Gastroesophageal sphincter (tissue), 4 donors: Measurements from ENCODE around the gene ANK2. TPM values are rescaled to one million over a fixed set of nuclear protein-coding genes. Genes with fewer than 3 reads are reported as not detected.

Experiments used
- ATAC-seq: fragments of 150-250 bp; one replicate; pipeline ENCODE4 v1.9.1; 2016; ENCODE audit warnings: mild to moderate bottlenecking, moderate library complexity
- H3K27ac ChIP-seq, 4 donors: fragments of 200-600 bp; sonication (generic) in 3 of 4; 1 replicate in 3 of 4; 2 replicates in 1 of 4; pipeline ENCODE4 v1.5.1; 2016 to 2019
- H3K27me3 ChIP-seq: fragments of 200-600 bp; sonication (generic); one replicate; pipeline ENCODE4 v1.5.1; 2019
- H3K36me3 ChIP-seq, 2 donors: fragments of 200-600 bp; sonication (generic); one replicate each; pipeline ENCODE4 v1.5.1; 2019; ENCODE audit warnings: control low read depth in 1 of 2
- H3K4me1 ChIP-seq, 3 donors: fragments of 200-600 bp; sonication (generic); 1 replicate in 2 of 3; 2 replicates in 1 of 3; pipeline ENCODE4 v1.5.1; 2016 to 2019; ENCODE audit warnings: control low read depth in 2 of 3
- H3K4me3 ChIP-seq, 2 donors: fragments of 200-600 bp; sonication (generic); one replicate each; pipeline ENCODE4 v1.5.1; 2019; ENCODE audit warnings: mild to moderate bottlenecking in 1 of 2, moderate library complexity in 1 of 2
- H3K9me3 ChIP-seq, 3 donors: fragments of 200-600 bp; sonication (generic); one replicate each; pipeline ENCODE4 v1.5.1; 2017 to 2019; ENCODE audit warnings: control low read depth in 2 of 3
- CTCF ChIP-seq, 4 experiments: fragments of 200-600 bp in 2 of 4; fragments of 450-650 bp in 2 of 4; sonication (generic) in 1 of 4; IDR thresholded peaks; one replicate each; pipeline ENCODE4 v1.5.1; 2017 to 2019; ENCODE audit warnings: antibody characterized with exemption in 4 of 4, mild to moderate bottlenecking in 2 of 4, moderate library complexity in 2 of 4
- EP300 ChIP-seq: sonication (generic); formaldehyde crosslinking; IDR thresholded peaks from one replicate; pipeline ENCODE4 v1.6.1; 2017; ENCODE audit warnings: antibody characterized with exemption, mild to moderate bottlenecking
- POLR2A ChIP-seq, 2 donors: fragments of 450-650 bp; IDR thresholded peaks; one replicate each; pipeline ENCODE4 v1.6.1; 2017; ENCODE audit warnings: antibody characterized with exemption in 2 of 2, mild to moderate bottlenecking in 2 of 2, moderate library complexity in 1 of 2
- POLR2AphosphoS5 ChIP-seq: sonication (generic); formaldehyde crosslinking; IDR thresholded peaks from one replicate; pipeline ENCODE4 v1.6.1; 2017; ENCODE audit warnings: antibody characterized with exemption
- WGBS, 2 donors: methylation state at CpG; one replicate each; pipeline ENCODE4 v1.1.5; 2018; ENCODE audit warnings: low coverage in 1 of 2; 5-methylcytosine and 5-hydroxymethylcytosine counted together
- total RNA-seq, 4 donors: library from RNA; depleted of rRNA; stranded (reverse); fragments of >200 nt; gene quantifications; one replicate each; pipeline ENCODE4 v1.1.0, GENCODE V29; 2016

Gene ANK2
- total RNA-seq, 4 donors from 2014 or later = 84.9 to 104 (median 91.5) TPM

GRCh38 chr4:113090954-113091353, 41.5 kb downstream of the ANK2 start:
- Histone ChIP-seq H3K4me1 (no peaks in the 10 kb centered on the region), H3K9me3 (no peaks in the 10 kb centered on the region), H3K4me3 (no peak overlapping the region), H3K27me3 (no peaks in the 10 kb centered on the region), H3K27ac (no peak overlapping the region), H3K36me3 (no peaks in the 10 kb centered on the region)
- ATAC-seq = no peak
- no peak for TF ChIP-seq EP300
- no peak for TF ChIP-seq POLR2AphosphoS5
- no peak for TF ChIP-seq CTCF (IDR thresholded peaks at IDR 0.05)
- no peak for TF ChIP-seq POLR2A (IDR thresholded peaks at IDR 0.05)

GRCh38 chr4:113094331-113094730, 44.9 kb downstream of the ANK2 start:
- no peaks in the 10 kb centered on the region for H3K9me3 ChIP-seq
- no peaks in the 10 kb centered on the region for H3K36me3 ChIP-seq
- no peak for TF ChIP-seq POLR2A (IDR thresholded peaks at IDR 0.05)
- no peak for TF ChIP-seq EP300
- no peak for TF ChIP-seq CTCF (IDR thresholded peaks at IDR 0.05)
- no peak for TF ChIP-seq POLR2AphosphoS5
- H3K27ac ChIP-seq = no peak overlapping the region
- no peaks in the 10 kb centered on the region for H3K27me3 ChIP-seq
- no peaks in the 10 kb centered on the region for H3K4me1 ChIP-seq
- ATAC-seq = no peak
- 35 to 65% methylated on average over 5 of the region's 5 CpGs for WGBS, 2 donors
- H3K4me3 ChIP-seq = no peak overlapping the region

GRCh38 chr4:113094802-113095201, 45.3 kb downstream of the ANK2 start:
- H3K9me3 ChIP-seq = no peaks in the 10 kb centered on the region
- TF ChIP-seq EP300 (no peak), CTCF (IDR thresholded peaks at IDR 0.05) (peak; percentile 29 to 62 (median 40)), POLR2AphosphoS5 (no peak)
- no peak overlapping the region for H3K4me3 ChIP-seq
- no peak overlapping the region for H3K27ac ChIP-seq
- H3K4me1 ChIP-seq = no peaks in the 10 kb centered on the region
- no peaks in the 10 kb centered on the region for H3K27me3 ChIP-seq
- no peak for ATAC-seq
- no peaks in the 10 kb centered on the region for H3K36me3 ChIP-seq

GRCh38 chr4:113101669-113102068, 52.2 kb downstream of the ANK2 start:
- no peaks in the 10 kb centered on the region for H3K9me3 ChIP-seq
- no peaks in the 10 kb centered on the region for H3K36me3 ChIP-seq
- H3K4me3 ChIP-seq = no peak overlapping the region
- H3K27me3 ChIP-seq = no peaks in the 10 kb centered on the region
- H3K4me1 ChIP-seq = no peaks in the 10 kb centered on the region
- H3K27ac ChIP-seq = no peak overlapping the region
- TF ChIP-seq CTCF (IDR thresholded peaks at IDR 0.05) = no peak
- no peak for TF ChIP-seq POLR2AphosphoS5
- TF ChIP-seq POLR2A (IDR thresholded peaks at IDR 0.05) = no peak
- TF ChIP-seq EP300 = no peak
- ATAC-seq = no peak
- 85 to 100% methylated on average over 1 of the region's 1 CpG for WGBS, 2 donors

GRCh38 chr4:113103556-113103955, 54.1 kb downstream of the ANK2 start:
- no peak for ATAC-seq
- Histone ChIP-seq H3K27ac (no peak overlapping the region), H3K4me3 (no peak overlapping the region), H3K4me1 (no peaks in the 10 kb centered on the region), H3K9me3 (no peaks in the 10 kb centered on the region), H3K27me3 (no peaks in the 10 kb centered on the region), H3K36me3 (no peaks in the 10 kb centered on the region)
- no peak for TF ChIP-seq CTCF (IDR thresholded peaks at IDR 0.05)
- TF ChIP-seq EP300 = no peak
- TF ChIP-seq POLR2AphosphoS5 = no peak
- TF ChIP-seq POLR2A (IDR thresholded peaks at IDR 0.05) = no peak
- 59 to 64% methylated on average over 1 of the region's 1 CpG for WGBS, 2 donors
